Fibroblast of lung (primary cell): ENCODE results near the gene SP1. TPM values are rescaled to one million over a fixed set of nuclear protein-coding genes. Genes with fewer than 3 reads are reported as not detected.

Experiments
- polyA plus RNA-seq, 2 donors: library from polyadenylated mRNA; depleted of rRNA in 1 of 2; stranded (reverse) in 1 of 2; unstranded in 1 of 2; fragments of >200 nt; gene quantifications; 2 replicates each; pipeline ENCODE4 v1.2.1, GENCODE V29; 2011 to 2012; ENCODE audit warnings: missing spikeins in 1 of 2
- total RNA-seq: library from RNA; depleted of rRNA; stranded (reverse); fragments of >200 nt; gene quantifications from 2 replicates; pipeline ENCODE4 v1.2.1, GENCODE V29; 2014

The SP1 gene
- total and polyA plus RNA-seq, 2 donors (not counting 1 experiment from before 2014, with no cell fraction given): 35.3 to 38.9 TPM

Other genes with a start within 250 kb of the SP1 start
- gene ZNF740, start 199.5 kb upstream of the SP1 start, total RNA-seq: 14.6 and 16.8 TPM in 2 replicates
- gene ZNF740, start 199.5 kb upstream of the SP1 start, polyA plus RNA-seq: 7.3 and 10.6 TPM in 2 replicates
- gene CSAD, start 199.3 kb upstream of the SP1 start, total RNA-seq: 6.4 and 10.1 TPM in 2 replicates
- 6.9 and 7.8 TPM in 2 replicates for gene CSAD, start 199.3 kb upstream of the SP1 start, polyA plus RNA-seq
- 0.26 and 0.50 TPM in 2 replicates for gene ITGB7, start 172.9 kb upstream of the SP1 start, total RNA-seq
- gene ITGB7, start 172.9 kb upstream of the SP1 start, polyA plus RNA-seq: 0.15 and 0.20 TPM in 2 replicates
- 26.7 and 51.4 TPM in 2 replicates for gene RARG, start 148.0 kb upstream of the SP1 start, total RNA-seq
- 26.9 and 30.4 TPM in 2 replicates for gene RARG, start 148.0 kb upstream of the SP1 start, polyA plus RNA-seq
- gene ESPL1, start 111.9 kb upstream of the SP1 start, total RNA-seq: 0.26 and 1.8 TPM in 2 replicates
- 1.4 and 5.8 TPM in 2 replicates for gene ESPL1, start 111.9 kb upstream of the SP1 start, polyA plus RNA-seq
- 735 and 788 TPM in 2 replicates for gene PFDN5, start 84.6 kb upstream of the SP1 start, total RNA-seq
- 977 and 1,007 TPM in 2 replicates for gene PFDN5, start 84.6 kb upstream of the SP1 start, polyA plus RNA-seq
- 52.0 and 55.7 TPM in 2 replicates for gene MYG1, start 80.5 kb upstream of the SP1 start, total RNA-seq
- 40.8 and 52.2 TPM in 2 replicates for gene MYG1, start 80.5 kb upstream of the SP1 start, polyA plus RNA-seq
- gene AAAS, start 58.6 kb upstream of the SP1 start, total RNA-seq: 29.5 and 37.8 TPM in 2 replicates
- 34.2 and 50.4 TPM in 2 replicates for gene AAAS, start 58.6 kb upstream of the SP1 start, polyA plus RNA-seq
- not detected in 2 replicates for gene SP7, start 43.8 kb upstream of the SP1 start, total RNA-seq
- not detected in 2 replicates for gene SP7, start 43.8 kb upstream of the SP1 start, polyA plus RNA-seq
- gene AMHR2, start 43.7 kb downstream of the SP1 start, total RNA-seq: not detected in 2 replicates
- gene AMHR2, start 43.7 kb downstream of the SP1 start, polyA plus RNA-seq: not detected in 2 replicates
- 30.3 and 48.1 TPM in 2 replicates for gene PRR13, start 61.6 kb downstream of the SP1 start, total RNA-seq
- 114 and 157 TPM in 2 replicates for gene PRR13, start 61.6 kb downstream of the SP1 start, polyA plus RNA-seq
- 251 and 271 TPM in 2 replicates for gene PCBP2, start 71.9 kb downstream of the SP1 start, total RNA-seq
- 315 and 374 TPM in 2 replicates for gene PCBP2, start 71.9 kb downstream of the SP1 start, polyA plus RNA-seq
- 37.8 and 40.8 TPM in 2 replicates for gene MAP3K12, start 119.3 kb downstream of the SP1 start, total RNA-seq
- 31.2 and 31.6 TPM in 2 replicates for gene MAP3K12, start 119.3 kb downstream of the SP1 start, polyA plus RNA-seq
- 37.8 and 39.3 TPM in 2 replicates for gene TARBP2, start 121.1 kb downstream of the SP1 start, total RNA-seq
- gene TARBP2, start 121.1 kb downstream of the SP1 start, polyA plus RNA-seq: 19.8 and 25.9 TPM in 2 replicates
- gene NPFF, start 127.3 kb downstream of the SP1 start, total RNA-seq: not detected in 2 replicates
- gene NPFF, start 127.3 kb downstream of the SP1 start, polyA plus RNA-seq: not detected in 2 replicates
- 7.4 and 11.4 TPM in 2 replicates for gene ATF7, start 246.2 kb downstream of the SP1 start, total RNA-seq
- 24.7 and 27.4 TPM in 2 replicates for gene ATF7, start 246.2 kb downstream of the SP1 start, polyA plus RNA-seq